Measurements from ENCODE around the gene FBXO47.

DNA sequence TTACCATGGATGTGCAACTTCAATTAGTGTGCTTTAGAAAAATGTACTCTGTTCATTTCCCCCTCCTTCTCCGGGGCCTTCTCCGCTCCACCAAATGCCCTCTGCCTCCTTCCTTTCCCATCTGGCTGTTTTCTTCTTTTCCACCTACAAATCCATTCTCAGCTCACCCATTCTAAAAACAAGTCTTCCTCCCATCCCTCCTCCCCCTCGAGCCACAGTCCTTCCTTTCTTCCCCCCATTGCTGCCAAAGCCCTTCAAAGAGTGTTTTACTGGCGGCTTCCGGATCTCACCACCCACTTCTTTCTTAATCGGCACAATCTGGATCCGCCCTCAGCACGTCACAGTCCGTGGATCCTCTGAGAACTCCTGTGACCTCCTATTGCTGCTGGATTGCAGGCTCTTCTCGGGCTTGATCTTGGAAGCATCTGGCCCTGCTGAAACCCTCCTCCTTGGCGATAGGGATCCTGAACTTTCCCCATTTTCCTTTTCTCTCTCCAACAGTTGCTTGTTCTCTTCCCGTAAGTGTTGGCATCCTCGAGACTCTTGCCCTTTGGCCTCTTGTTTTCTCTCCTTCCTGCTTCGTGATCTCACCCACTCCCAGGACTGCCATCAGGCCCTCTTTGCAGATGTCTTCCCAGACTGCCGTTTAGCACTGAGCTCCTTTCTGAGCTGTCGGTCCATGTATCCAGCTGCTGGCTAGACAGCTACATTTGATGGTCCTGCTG lies 36.0 kb upstream of the FBXO47 start:
- TF ChIP-seq GATA2 (IDR thresholded peaks at IDR 0.05; ENCODE audit: low read depth, low read length), result no peak
- TF ChIP-seq GATA3 (IDR thresholded peaks at IDR 0.05; ENCODE audit: low read depth, low read length), result no peak
